ENCODE data around the gene CCR1.

DNA sequence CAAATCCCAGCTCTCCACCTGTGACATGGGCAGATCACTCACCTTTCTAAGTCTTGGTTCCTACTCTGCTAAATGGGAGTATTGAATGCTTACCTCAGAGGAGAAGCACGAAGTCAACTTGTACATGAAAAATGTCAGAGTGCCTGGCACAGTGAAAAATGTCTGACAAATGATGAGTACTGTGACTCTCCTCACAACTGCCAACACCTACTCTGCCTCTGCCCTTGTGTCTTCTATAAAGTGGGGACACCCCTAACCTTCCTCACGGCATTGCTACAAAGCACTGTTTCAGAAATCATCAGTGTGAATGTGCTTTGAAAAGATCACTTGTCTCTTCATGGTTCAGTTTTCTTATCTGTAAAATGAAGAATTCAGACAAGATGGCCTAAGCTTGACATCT lies 940 bp upstream of the CCR1 start:
- TF ChIP-seq, protein P1, sequence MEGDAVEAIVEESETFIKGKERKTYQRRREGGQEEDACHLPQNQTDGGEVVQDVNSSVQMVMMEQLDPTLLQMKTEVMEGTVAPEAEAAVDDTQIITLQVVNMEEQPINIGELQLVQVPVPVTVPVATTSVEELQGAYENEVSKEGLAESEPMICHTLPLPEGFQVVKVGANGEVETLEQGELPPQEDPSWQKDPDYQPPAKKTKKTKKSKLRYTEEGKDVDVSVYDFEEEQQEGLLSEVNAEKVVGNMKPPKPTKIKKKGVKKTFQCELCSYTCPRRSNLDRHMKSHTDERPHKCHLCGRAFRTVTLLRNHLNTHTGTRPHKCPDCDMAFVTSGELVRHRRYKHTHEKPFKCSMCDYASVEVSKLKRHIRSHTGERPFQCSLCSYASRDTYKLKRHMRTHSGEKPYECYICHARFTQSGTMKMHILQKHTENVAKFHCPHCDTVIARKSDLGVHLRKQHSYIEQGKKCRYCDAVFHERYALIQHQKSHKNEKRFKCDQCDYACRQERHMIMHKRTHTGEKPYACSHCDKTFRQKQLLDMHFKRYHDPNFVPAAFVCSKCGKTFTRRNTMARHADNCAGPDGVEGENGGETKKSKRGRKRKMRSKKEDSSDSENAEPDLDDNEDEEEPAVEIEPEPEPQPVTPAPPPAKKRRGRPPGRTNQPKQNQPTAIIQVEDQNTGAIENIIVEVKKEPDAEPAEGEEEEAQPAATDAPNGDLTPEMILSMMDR (conservative IDR thresholded peaks at IDR 0.05; ENCODE audit: low read depth, low read length): no peak
- no peak for TF ChIP-seq EZH2 (IDR thresholded peaks at IDR 0.05; ENCODE audit: borderline replicate concordance, low read depth, low read length, poor library complexity, severe bottlenecking)
